Measurements from ENCODE around the gene ERP27. TPM values are rescaled to one million over a fixed set of nuclear protein-coding genes. Genes with fewer than 3 reads are reported as not detected.

ERP27 gene
- total and polyA plus RNA-seq, 2 of the 8 experiments (the other 6 are each of a cell fraction or from before 2014, with no cell fraction given): not detected

- TF ChIP-seq CTBP2 (IDR thresholded peaks at IDR 0.05; ENCODE audit: borderline replicate concordance, insufficient read depth, insufficient read length, low read length): no peak
These were observed 36.3 kb upstream of the ERP27 start (continued) for GRCh38 chr12:14974633-14975032.

Measured in H1 (cell line).